Neural progenitor cell (in vitro differentiated cells): Measurements from ENCODE around the gene FBXW11.

Source experiments
- CTCF ChIP-seq: fragments of 200-600 bp; sonication (generic); IDR thresholded peaks from 2 replicates; pipeline ENCODE4 v1.5.1; 2017; ENCODE audit warnings: antibody characterized with exemption, mild to moderate bottlenecking
- EZH2 ChIP-seq: fragments of 200-600 bp; sonication (generic); IDR thresholded peaks from 2 replicates; pipeline ENCODE4 v1.6.1; 2017; ENCODE audit warnings: antibody characterized with exemption, mild to moderate bottlenecking, moderate library complexity
- EZH2phosphoT487 ChIP-seq: fragments of 200-600 bp; sonication (generic); IDR thresholded peaks from 2 replicates; pipeline ENCODE4 v1.6.1; 2017; ENCODE audit warnings: antibody characterized with exemption

- TF ChIP-seq CTCF (no peak), EZH2 (no peak), EZH2phosphoT487 (no peak)
Observed at GRCh38 chr5:172052450-172053236, 46.2 kb upstream of the FBXW11 start.
